GM12892 (cell line): ENCODE measurements around the gene IPO11.

Source experiments
- POLR2A ChIP-seq: IDR thresholded peaks from 2 replicates; pipeline ENCODE4 v1.6.1; 2011; ENCODE audit warnings: low read depth, low read length, control low read depth
- POLR2AphosphoS5 ChIP-seq: IDR thresholded peaks from 2 replicates; pipeline ENCODE4 v1.6.1; 2011; ENCODE audit warnings: low read depth, low read length, control low read depth
- TAF1 ChIP-seq: IDR thresholded peaks from 2 replicates; pipeline ENCODE4 v1.6.1; 2011; ENCODE audit warnings: low read depth, mild to moderate bottlenecking, control low read depth, low read length, borderline replicate concordance

- TF ChIP-seq POLR2AphosphoS5 (no peak), POLR2A (no peak), TAF1 (no peak)
Observed at GRCh38 chr5:62642468-62642867, 229.9 kb downstream of the IPO11 start.
